Stimulated activated CD8-positive, alpha-beta memory T cell treated with anti-CD3 and anti-CD28 coated beads, Interleukin-15, amount 100 ng/mL, for 4 hours (primary cell): Measurements from ENCODE around the gene ATP5F1B.
"Not testable (repeated sequence)": the region's sequence is repeated elsewhere in the genome, so short reads cannot be mapped to it uniquely, and the experiment has no call there.

ENCODE experiments used
- DNase-seq, 2 donors: peaks; one replicate each; pipeline ENCODE4 v3.0.0-alpha.2; 2020; ENCODE audit warnings: low read depth in 2 of 2

ATP5F1B gene

DNA sequence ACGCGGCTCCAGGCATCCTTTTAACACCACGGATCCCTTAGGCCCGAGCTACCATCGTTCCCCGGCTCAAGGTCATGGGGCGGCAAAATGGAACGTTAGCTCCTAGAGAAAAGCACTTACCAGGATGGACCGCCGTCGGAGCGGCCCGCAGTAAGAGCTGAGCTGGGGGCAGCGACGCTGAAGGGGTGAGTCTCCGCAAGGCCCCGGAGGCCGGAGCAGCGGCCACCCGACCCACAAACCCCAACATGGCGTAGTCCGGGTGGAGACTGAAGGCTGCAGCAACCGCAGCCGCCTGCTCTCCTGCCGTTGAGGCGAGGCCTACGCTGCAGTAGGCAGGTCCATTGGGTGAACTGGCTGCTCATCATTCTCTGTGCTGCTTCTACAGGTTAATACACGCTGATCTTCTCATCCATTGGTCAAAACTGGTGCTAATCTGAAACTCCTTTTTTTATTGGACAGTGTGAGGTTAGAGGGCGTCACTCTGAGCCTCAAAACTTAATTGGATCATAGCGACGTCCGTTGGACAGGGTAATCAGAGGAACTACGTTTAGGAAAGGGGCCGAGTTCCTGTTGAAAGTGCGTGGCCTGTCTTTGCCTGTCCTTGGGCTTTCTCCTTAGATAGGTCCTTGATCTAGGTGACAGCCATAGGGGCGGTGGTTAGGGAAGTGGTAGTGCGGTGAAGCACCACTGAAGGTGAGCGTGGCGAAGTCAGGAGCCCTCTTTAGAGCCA lies at the start of gene ATP5F1B:
ATP5F1B (minus strand) TSS at position 268 of the 730 bp plus-strand sequence; CDS start at position 247, 21 bp downstream.
- peak; percentile 74 to 85 for DNase-seq

DNA sequence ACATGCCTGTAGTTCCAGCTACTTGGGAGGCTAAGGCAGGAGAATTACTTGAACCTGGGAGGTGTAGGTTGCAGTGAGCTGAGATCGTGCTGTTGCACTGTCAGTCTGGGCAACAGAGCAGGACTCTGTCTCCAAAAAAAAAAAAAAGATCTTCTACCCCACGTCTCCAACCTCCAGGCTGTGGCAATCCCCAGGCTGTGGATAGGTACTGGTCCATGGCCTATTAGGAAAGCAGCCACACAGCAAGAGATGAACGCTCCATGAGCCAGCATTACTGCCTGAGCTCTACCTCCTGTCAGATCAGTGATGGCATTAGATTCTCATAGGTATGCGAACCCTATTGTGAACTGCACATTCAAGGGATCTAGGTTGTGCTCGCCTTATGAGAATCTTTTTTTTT lies 48.4 kb upstream of the ATP5F1B start:
- no peak for DNase-seq

DNA sequence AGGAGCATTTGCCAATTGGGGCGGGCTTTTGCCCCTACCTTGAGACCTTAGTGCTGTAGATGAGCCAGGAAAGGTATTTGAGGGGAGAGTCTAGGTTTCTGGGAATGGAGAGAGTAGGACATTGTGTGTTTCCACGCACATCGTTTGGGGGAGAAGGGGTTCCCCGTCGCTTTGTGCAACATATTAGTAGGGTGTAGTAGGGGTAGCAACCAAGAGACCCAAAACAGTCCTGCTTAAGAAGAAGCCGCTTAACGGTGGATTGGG lies 43.0 kb upstream of the ATP5F1B start:
- no peak for DNase-seq

DNA sequence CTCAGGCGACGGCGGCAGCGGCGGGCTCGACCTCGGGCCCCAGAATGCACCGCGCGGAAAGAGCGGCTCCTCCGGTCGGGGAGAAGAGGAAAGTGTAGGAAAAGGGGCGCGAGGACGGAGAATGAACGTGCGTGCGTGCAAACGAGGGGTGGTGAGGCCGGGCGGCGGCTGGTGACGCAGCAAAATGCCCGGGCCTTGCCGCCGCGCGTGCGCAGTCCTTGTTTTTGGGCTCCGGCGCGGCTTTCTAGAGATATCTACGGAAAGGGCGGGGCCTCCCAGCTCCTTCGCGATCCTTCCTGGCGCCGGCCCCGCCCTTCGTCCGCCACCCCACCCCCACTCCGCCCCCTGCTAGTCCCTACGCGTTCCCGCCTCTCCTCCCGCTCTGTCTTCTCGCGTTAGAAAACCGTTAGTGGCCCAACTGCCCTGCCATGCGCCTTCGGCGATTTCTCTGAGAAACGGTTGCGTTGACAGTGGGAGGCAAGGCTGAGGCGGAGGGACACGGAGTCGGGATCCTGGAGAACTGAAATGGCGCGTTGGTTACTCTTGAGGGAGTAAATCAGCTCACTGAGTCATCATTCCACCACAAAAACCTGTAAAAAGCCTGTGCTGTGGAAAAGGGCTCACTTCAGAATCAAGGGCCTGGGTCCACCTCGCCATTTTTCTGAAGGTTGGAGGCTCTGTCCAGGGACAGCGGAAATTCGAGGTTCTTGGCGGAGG lies 42.5 kb upstream of the ATP5F1B start, which contains the start of gene PTGES3:
PTGES3 (minus strand) TSS at position 156 of the 717 bp plus-strand sequence. CDS start 285 bp downstream, outside the sequence.
- DNase-seq, result peak; percentile 94 to 96

DNA sequence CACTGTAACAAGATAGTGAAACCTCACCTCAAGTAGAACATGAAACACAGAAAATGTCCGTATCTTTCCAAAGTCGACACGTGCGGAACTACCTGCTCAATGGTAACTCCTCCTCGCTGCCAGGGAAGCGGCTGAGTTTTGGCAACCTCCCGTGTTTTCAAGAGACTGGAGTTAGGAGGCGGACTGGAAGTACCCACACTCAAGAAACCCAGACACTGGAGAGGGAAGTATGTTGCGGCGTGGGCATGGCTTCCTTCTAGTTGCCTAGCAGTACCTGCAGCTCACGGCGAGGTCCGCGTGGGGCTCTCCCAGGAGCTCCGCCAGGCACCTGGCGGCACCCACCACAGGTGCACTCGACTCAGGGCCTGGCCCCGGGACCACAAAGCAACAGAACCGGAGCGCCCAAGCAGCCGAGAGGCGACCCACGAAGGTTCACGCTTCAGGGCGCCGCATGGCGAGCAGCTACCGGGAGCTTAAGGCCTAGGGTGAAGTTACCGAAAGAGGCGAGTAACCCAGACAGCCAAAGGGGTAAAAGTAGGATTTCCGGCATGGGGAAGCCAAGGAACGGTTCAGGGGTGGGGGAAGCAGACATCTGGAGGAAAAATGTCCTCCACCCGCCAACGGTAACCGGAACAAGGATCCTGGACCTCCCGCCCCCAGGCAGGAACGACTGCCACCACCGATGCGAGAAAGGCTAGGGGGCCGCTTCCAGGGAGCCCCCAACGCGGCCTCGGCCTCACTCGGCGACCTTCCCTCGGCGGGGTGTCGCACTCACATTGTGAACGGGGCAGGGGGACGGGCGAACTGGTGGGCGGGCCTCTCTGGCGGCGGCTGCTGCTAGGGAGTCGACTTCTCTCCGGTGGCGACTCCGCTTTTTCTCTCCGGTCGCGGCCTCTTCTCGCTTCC lies 41.7 kb upstream of the ATP5F1B start:
- DNase-seq, result peak; percentile 26 to 32

DNA sequence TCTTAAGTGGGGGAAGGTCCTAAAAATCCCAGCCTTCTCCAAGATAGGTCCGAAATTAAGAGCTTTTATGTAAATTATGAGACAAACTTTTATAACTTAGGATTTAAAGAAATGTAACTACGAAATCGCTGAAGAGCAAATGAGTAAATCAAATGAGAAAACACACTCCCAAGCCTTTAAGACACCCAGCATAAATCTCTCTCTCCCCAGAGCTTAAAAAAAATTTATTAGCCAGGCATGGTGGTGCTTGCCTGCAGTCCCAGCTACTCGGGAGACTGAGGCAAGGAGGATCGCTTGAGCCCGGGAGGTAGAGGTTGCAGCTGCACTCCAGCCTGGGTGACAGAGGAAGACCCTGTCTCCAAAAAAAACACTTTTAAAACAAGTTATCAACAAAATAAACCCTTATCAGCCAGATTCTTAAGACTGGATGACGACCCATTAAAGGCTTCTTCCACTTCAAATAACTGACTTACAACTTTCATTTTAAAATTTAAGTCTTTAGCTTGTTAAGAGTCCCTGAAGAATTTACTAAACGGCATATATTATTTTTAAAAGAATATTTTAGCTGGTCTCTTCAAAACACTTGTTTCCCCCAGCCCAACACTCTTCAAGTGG lies 39.1 kb upstream of the ATP5F1B start:
- DNase-seq, result no peak

DNA sequence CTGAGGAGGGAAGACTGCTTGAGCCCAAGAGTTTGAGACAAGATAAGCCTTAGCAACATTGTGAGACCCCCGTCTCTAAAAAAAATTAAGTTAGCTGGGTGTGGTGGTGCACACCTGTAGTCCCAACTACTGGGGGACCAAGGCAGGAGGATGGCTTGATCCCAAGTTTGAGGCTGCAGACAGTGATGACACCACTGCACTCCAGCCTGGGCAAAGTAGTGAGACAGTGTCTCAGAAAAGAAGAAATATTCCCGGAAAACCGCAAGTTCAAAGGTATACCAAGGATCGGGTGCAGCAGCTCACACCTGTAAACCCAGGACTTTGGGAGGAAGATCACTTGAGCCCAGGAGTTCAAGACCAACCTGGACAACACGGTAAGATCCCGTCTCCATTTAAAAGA lies 36.5 kb upstream of the ATP5F1B start:
- DNase-seq, result no peak

DNA sequence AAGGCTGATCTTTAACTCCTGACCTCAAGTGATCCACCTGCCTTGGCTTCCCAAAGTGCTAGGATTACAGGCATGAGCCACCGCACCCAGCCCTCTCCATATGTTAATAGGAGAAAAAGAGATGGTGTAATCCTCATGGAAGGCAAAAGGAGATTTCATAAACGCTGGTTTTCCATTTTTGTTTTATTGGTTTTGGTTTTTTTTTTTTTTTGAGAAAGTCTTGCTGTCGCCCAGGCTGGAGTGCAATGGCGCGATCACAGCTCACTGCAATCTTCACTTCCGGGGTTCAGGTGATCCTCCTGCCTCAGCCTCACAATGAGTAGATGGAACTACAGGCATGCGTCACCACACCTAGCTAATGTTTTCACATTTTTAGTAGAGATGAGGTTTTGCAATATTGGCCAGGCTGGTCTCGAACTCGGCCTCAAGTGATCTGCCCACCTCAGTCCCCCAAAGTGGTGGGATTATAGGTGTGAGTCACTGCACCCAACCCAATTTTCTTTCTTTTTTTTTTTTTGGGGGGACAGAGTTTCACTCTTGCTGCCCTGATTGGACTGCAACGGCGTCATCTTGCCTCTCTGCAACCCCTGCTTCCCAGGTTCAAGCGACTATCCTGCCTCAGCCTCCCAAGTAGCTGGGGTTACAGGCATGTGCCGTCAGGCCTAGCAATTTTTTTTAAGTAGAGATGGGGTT lies 34.2 kb upstream of the ATP5F1B start:
- no peak for DNase-seq

DNA sequence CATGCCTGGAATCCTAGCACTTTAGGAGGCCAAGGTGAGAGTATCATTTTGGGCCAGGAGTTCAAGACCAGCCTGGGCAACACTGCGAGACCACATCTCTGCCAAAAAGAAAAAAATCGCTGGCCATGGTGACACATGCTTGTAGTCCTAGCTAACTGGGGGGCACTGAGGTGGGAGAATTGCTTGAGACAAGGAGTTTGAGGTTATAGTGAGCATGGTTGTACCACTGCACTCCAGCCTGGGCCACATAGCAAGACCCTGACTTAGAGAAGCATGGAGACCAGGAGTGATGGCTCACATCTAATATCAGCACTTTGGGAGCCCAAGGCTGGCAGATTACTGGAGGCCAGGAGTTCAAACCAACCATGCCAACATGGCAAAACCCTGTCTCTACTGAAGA lies 33.1 kb upstream of the ATP5F1B start:
- no peak for DNase-seq

DNA sequence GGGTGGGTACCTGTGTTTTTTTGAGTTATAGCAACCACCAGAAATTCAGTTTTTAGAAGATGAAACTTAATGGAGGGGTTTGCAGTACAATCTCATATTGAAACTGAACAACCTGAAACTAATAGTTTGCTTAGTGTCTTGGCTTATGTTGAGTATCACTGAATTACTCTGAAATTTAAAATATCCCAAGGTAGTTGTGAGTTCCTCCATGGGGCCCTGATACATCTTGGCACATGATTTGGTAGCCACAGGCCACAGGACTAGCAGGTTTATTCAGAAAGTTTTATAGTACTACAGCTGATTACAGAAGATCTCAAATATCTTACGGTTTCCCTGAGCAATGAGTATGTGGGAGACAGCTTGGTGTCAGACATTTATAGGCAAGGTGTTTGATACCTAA lies 31.9 kb upstream of the ATP5F1B start:
- no peak for DNase-seq

DNA sequence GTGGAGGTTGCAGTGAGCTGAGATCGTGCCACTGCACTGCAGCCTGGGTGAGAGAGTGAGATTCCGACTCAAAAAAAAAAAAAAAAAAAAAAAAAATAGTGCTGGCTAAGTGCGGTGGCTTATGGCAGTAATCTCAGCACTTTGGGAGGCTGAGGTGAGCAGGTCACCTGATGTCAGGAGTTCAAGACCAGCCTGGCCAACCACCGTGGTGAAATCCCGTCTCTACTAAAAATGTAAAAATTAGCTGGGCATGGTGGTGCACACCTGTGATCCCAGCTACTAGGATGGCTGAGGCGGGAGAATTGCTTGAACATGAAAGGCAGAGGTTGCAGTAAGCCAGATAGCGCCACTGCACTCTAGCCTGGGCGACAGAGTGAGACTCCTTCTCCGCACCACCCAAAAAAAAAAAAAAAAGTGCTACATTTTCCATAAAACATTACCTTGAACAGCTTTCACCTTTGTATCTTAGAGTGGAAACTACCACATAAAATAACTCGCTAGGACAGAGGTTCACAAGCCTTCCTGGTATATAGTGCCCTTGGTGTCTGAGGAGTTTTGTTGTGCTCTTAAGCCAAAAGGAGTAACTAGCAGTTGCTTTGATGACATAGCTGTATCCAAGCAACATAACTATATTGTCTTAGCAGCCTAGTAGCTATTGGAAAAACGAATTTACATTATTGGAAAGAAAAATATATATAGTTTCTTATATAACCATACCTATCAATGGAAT lies 31.2 kb upstream of the ATP5F1B start:
- no peak for DNase-seq

DNA sequence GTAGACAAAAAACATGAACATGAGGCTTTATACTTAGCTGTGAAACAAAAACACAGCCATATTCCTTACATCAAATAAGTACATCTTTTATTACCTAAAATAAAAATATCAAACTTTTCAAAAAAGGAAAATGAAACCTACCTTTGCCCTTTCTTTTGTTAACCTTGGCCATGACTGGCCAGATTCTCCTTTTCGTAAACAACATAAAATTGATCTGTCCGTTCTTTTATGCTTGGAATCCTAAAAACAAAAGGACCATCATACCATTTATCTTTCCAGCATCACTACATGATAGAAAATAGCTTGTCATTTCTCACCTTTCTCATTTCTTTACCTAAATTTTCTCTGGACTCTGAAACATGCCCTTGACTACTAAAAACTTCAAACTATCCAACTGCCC lies 25.8 kb upstream of the ATP5F1B start:
- DNase-seq, result no peak

DNA sequence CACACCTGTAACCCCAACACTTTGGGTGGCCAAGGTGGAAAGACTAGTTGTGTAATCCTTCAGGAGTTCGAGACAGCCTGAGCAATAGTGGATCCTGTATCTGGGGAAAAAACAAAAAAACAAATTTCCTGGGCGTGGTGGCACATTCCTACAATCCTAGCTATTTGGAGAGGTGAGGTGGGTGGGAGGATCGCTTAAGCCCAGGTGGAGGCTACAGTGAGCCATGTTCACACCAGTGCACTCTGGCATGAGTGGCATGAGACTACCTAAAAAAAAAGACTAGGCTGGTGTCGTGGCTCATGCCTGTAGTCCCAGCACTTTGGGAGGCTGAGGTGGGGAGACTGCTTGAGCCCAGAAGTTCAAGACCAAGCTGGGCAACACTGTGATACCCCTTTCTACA lies 25.1 kb upstream of the ATP5F1B start:
- no peak for DNase-seq

DNA sequence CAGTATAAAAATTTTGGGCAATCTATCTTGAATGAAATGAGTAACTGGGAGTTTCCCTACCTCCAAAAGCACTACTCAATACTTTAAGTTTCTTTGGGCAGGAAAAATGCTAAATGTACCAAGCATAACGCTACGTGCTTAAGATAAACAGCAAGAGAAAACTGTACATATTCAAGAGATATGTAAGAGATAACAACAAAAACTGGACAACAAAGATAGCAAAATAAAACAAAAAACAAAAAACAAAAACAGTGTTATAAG lies 22.3 kb upstream of the ATP5F1B start:
- DNase-seq, result no peak

DNA sequence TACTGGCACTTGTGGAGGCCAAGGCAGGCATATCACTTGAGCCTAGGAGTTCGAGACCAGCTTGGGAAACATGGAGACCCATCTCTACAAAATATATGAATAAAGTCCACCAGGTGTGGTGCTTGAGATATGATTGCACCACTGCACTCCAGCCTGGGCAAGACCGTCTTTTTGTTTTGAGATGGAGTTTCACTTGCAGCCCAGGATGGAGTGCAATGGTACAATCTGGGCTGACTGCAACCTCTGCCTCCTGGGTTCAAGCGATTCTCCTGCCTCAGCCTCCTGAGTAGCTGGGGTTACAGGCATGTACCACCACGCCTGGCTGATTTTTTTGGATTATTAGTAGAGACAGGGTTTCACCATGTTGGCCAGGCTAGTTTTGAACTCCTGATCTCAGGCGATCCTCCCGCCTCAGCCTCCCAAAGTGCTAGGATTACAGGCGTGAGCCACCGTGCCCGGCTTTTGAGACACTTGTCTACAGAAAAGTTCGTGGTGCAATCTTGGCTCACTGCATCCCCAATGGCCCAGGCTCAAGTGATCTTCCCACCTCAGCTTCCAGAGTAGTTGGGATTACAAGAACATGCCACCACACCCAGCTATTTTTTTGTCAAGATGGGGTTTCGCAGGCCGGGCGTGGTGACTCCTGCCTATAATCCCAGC lies 16.3 kb upstream of the ATP5F1B start:
- no peak for DNase-seq

DNA sequence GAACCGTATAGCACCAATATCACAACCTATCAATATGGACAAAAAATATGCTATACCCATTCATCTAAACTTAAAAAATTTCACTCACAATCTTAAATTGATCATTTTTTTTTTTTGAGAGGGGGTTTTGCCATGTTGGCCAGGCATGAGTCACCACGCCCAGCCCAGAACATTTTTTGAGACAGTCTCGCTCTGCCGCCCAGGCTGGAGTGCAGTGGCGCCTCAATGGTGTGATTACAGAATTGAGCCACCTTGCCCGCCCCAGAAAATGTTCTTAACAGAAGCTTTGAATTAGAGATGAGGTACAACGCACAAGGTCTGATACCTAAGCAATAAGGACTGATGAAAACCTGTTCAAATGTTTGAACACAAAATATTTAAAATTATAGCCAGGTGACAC lies 15.8 kb upstream of the ATP5F1B start:
- DNase-seq, result no peak

DNA sequence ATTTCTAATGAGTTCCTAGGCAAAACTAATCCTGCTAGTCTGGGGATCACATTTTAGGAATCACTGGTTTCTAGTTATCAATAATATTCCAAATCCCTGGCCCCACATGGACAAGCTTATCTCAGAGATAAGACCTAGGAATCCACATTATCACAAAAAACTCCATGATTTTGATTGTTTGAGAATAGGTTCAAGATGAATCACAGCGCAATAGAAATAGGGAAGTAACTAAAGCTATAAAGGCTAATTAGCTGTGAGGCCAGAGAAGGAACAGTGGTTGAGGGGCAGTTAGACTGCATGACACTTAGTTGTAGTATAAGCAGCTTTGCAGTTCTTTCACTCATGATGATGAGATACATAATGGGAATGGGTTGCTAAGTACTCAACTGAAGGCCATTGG lies 13.1 kb upstream of the ATP5F1B start:
- no peak for DNase-seq

DNA sequence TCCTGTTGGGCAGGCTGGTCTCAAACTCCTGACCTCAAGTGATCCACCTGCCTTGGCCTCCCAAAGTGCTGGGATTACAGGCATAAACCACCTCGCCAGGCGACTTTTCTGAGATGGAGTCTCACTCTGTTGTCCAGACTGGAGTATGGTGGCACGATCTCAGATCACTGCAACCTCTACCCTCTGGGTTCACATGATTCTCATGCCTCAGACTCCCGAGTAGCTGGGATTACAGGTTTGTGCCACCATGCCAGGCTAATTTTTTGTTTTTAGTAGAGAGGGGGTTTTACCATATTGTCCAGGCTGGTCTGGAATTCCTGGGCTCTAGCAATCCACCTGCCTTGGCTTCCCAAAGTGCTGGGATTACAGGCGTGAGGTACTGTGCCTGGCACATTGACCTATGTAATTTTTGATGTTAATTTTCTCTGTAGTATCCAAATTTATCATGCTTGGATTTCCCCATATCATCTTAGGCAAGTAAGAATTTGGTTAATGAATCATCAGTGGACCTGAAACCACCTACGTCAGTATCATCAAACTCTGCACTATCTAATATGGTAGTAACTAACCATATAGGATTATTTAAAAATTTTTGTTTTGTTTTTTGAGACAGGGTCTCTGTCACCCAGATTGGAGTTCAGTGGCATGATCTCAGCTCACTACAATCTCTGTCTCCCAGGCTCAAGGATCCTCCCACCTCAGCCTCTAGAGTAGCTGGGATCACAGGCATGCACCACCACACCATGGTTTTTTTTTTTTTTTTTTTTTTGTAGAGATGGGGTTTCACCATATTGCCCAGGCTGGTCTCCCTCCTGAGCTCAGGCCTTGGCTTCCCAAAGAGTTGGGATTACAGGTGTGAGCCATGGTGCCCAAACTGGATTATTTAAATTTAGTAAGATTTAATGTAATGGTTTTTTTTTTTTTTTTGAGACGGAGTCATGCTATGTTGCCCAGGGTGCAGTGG lies 11.9 kb upstream of the ATP5F1B start:
- DNase-seq, result no peak

DNA sequence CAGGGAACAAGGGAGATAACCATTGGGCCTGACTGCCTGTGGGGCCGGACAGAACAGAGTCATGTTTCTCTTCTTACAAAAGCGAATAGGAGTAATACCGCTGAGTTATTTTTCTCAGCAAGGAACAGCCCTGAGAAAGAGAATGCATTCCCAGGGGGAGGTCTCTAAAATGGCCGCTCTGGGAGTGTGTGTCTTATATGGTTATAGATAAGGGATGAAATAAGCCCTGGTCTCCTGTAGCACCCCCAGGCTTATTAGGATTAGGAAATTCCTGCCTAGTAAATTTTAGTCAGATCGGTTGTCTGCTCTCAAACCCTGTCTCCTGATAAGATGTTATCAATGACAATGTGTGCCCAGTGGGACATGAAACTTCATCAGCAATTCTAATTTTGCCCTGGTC lies 8.0 kb upstream of the ATP5F1B start:
- DNase-seq, result not testable (repeated sequence)
